ENCODE data around the gene LHX8. TPM values are rescaled to one million over a fixed set of nuclear protein-coding genes. Genes with fewer than 3 reads are reported as not detected.

LHX8 gene
- total and polyA plus RNA-seq, 2 donors, result 0.46 to 1.6 TPM

DNA sequence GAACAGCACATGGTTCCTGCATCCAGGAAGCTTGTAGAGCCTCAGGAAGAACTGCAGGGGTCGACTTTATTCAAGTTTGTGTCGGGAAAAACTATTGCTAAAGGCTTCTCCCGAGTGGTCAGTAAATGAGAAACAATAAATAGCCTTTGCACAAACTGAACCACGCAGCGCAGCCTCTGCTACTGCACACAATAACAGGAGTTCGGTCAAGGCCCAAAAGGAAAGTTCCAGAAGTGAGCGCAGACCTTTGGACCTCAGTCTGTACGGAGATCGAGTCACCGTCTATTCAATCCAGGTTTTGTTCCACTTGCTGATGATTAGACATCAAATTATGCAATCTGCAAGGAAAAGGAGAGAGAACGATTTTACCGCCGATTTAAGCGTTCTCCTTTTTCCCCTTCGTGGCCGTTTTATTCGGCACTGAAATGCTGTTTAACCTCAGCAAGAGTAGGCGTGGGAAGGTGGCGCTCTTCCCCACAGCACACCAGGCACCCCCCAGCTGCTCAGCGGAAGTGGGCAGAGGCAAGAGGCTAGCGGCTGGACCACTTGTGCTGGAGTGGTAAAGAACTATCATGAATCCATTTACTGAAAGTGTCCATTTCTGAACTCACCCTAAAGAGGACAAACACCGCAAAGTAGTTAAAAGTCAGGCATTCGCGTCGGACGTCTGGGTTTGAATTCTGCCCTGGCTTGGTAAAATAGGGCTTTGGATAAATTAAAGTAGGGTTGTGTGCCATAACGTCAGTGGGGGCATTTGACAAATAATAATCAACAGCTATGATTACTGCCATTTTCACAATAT, 6.1 kb upstream of the LHX8 start:
- no peaks in the 10 kb centered on the region for H3K36me3 ChIP-seq (ENCODE audit: insufficient read depth)
- H3K27ac ChIP-seq (ENCODE audit: low read depth), result no peak overlapping the region
- no peak for DNase-seq (ENCODE audit: extremely low spot score)
- H3K4me3 ChIP-seq (ENCODE audit: low read depth, low read length), result no peak overlapping the region
- H3K4me1 ChIP-seq (ENCODE audit: insufficient read depth), result no peaks in the 10 kb centered on the region
- WGBS, result 14% methylated on average over 27 of the region's 27 CpGs

DNA sequence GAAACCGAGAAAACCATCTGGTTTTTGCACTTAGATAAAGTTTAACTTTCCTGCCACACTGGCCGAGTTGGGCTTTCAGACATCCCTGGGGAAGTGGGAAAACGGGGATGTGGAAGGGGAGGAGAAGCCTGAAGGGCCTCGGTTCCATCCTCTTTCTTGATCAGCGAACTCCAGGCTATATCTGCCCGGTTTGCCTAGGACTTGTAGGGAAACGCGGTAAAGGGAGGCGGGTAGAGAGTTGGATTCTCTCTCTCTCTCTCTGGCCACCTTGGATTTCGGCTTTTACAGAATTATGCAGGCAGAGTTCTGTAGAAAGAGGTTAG, 4.6 kb upstream of the LHX8 start:
- DNase-seq (ENCODE audit: extremely low spot score), result no peak
- no peaks in the 10 kb centered on the region for H3K4me1 ChIP-seq (ENCODE audit: insufficient read depth)
- H3K36me3 ChIP-seq (ENCODE audit: insufficient read depth), result no peaks in the 10 kb centered on the region
- WGBS, result 11% methylated on average over 10 of the region's 10 CpGs
- no peak overlapping the region for H3K4me3 ChIP-seq (ENCODE audit: low read depth, low read length)
- H3K27ac ChIP-seq (ENCODE audit: low read depth), result no peak overlapping the region

DNA sequence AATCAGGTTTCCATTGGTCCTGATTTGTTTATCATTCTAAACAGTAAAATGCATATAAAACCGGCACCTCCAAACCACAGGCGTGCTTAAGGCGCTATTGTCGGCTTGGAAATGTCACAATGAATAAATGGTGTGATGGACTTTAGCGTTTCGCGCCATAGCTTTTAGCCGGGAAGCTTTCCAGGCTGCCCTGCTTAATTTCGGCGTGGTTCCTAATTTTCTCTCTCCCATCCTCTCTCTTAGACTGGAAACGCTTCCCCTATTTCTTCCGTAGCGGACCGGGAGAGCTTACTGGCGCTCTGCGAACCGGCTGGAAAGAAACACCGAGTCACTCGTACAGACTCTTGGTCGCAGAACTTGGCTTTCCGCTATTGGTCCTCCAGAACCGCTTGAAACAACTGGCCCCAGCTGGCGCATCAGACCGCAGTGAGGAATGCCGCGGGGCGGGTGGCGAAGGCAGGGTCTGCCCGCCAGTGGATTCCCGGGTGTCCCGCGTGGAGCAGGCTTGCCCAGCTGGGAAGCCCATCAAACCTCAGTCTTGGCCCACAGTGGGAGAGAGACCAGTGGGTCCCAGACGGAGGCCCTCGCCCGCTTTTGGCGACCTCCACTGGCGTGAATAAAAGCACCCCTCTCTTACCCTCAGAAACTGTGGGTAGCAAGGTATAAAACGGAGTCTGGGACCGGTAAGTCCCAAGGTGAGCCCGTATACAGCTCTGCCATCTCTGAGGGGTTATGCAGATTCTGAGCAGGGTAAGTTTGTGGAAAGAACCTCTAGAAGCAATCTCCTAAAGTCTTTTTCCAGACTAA, 4.0 kb upstream of the LHX8 start:
- no peak overlapping the region for H3K4me3 ChIP-seq (ENCODE audit: low read depth, low read length)
- no peaks in the 10 kb centered on the region for H3K4me1 ChIP-seq (ENCODE audit: insufficient read depth)
- no peaks in the 10 kb centered on the region for H3K36me3 ChIP-seq (ENCODE audit: insufficient read depth)
- no peak overlapping the region for H3K27ac ChIP-seq (ENCODE audit: low read depth)
- 5% methylated on average over 40 of the region's 40 CpGs for WGBS
- no peak for DNase-seq (ENCODE audit: extremely low spot score)

GRCh38 chr1:75130865-75131564, 3.2 kb upstream of the LHX8 start:
- WGBS, result 7% methylated on average over 36 of the region's 36 CpGs
- no peak overlapping the region for H3K27ac ChIP-seq (ENCODE audit: low read depth)
- no peaks in the 10 kb centered on the region for H3K36me3 ChIP-seq (ENCODE audit: insufficient read depth)
- no peak for DNase-seq (ENCODE audit: extremely low spot score)
- H3K4me1 ChIP-seq (ENCODE audit: insufficient read depth), result no peaks in the 10 kb centered on the region
- H3K4me3 ChIP-seq (ENCODE audit: low read depth, low read length), result no peak overlapping the region

- peaks cover 5% of the 10 kb centered on the region for H3K4me1 ChIP-seq (ENCODE audit: insufficient read depth)
- H3K27ac ChIP-seq (ENCODE audit: low read depth), result no peak overlapping the region
- DNase-seq (ENCODE audit: extremely low spot score), result no peak
- no peak overlapping the region for H3K4me3 ChIP-seq (ENCODE audit: low read depth, low read length)
- H3K36me3 ChIP-seq (ENCODE audit: insufficient read depth), result no peaks in the 10 kb centered on the region
- 7% methylated on average over 27 of the region's 27 CpGs for WGBS
Observed at GRCh38 chr1:75131565-75132241, 2.5 kb upstream of the LHX8 start.

- H3K27ac ChIP-seq (ENCODE audit: low read depth), result no peak overlapping the region
- H3K4me1 ChIP-seq (ENCODE audit: insufficient read depth), result peaks cover 5% of the 10 kb centered on the region
- no peak for DNase-seq (ENCODE audit: extremely low spot score)
- no peaks in the 10 kb centered on the region for H3K36me3 ChIP-seq (ENCODE audit: insufficient read depth)
- WGBS, result 6% methylated on average over 23 of the region's 23 CpGs
- no peak overlapping the region for H3K4me3 ChIP-seq (ENCODE audit: low read depth, low read length)
Observed at GRCh38 chr1:75132242-75132811, 1.9 kb upstream of the LHX8 start.

- 10% methylated on average over 23 of the region's 23 CpGs for WGBS
- DNase-seq (ENCODE audit: extremely low spot score), result peak; percentile 13
- H3K36me3 ChIP-seq (ENCODE audit: insufficient read depth), result no peaks in the 10 kb centered on the region
- no peak overlapping the region for H3K27ac ChIP-seq (ENCODE audit: low read depth)
- no peak overlapping the region for H3K4me3 ChIP-seq (ENCODE audit: low read depth, low read length)
- H3K4me1 ChIP-seq (ENCODE audit: insufficient read depth), result peaks cover 5% of the 10 kb centered on the region
Observed at GRCh38 chr1:75132812-75133619, 1.2 kb upstream of the LHX8 start.

DNA sequence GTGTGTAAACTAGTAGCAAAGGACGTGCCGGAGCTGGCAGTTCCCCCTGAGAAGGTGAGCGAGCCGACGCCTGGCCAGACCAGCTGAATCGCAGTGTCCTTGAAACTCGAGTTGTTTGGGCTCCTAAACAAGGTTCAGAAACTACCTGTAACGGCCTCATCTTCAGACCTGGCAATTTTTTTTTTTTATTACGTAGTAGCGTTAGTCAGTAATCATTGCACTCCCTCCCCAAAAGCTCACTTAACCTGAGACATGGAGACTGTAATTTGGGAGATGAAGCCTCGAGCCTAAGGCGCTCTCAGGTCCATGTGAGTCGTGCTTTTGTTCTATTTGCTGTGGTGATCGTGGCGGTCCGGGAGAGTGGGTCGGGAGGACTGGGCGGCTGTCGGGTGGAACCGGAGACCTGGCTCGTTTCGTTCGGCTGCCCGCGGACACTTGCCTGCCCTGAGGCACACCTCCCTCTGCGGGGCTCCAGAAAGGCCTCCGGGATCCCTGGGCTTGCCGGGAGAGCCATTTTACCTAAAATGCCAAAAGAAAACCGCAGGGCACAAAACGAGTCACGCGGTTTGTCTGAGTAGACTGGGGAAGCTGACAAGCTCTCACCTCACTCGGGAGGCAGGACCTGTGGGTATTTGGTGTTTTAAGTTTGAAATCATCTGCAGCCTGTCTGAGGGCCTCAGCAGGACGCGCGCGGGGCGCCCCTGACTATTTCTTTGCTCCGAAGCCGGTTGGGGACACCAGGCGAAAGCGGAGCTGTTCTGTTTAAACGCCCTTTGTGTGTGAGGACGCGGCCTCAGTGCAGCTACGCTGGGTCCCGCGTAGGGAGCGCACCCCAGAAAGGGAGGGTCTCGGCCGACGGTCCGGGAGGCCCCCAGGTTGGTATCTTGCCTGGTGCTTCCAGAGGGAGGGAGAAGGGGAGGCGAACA, 722 bp downstream of the LHX8 start:
- Histone ChIP-seq H3K27ac (ENCODE audit: low read depth) (no peak overlapping the region), H3K4me1 (ENCODE audit: insufficient read depth) (peaks cover 5% of the 10 kb centered on the region), H3K36me3 (ENCODE audit: insufficient read depth) (no peaks in the 10 kb centered on the region), H3K4me3 (ENCODE audit: low read depth, low read length) (peak overlapping the region; percentile 3)
- WGBS, result 4% methylated on average over 54 of the region's 54 CpGs
- peak; percentile 7 for DNase-seq (ENCODE audit: extremely low spot score)

DNA sequence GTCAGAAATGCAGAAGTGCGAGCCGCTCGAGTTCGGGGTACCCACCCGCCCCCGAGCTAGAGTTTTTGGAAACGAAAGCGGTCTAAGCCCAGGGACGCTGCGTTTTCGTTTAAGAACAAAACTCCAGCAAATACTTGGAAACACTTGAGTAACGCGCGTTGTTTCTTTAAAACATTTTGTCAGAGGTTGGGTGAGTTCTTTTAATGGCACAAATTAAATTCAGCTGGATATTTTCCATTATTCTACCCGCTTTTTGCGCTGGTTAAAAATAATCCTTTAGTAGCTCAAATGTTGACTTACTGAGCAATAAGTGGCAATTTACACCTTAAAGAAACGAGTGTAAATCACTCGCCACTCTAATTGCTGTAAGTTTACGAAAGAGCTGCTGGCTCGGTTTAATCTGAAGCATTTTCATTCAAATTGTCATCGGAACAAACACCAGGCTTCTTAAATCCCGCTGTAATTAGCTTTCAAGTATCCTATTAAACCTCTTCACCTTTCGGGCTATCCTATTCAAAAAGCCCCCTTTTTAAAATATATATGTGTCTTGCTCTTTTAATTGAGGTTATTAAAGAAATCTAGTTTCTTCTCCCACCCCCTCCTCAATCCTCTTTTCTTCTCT, 1.5 kb downstream of the LHX8 start:
- Histone ChIP-seq H3K4me3 (ENCODE audit: low read depth, low read length) (peak overlapping the region; percentile 44), H3K36me3 (ENCODE audit: insufficient read depth) (no peaks in the 10 kb centered on the region), H3K27ac (ENCODE audit: low read depth) (no peak overlapping the region), H3K4me1 (ENCODE audit: insufficient read depth) (peaks cover 5% of the 10 kb centered on the region)
- 6% methylated on average over 23 of the region's 23 CpGs for WGBS
- peak; percentile 26 for DNase-seq (ENCODE audit: extremely low spot score)

DNA sequence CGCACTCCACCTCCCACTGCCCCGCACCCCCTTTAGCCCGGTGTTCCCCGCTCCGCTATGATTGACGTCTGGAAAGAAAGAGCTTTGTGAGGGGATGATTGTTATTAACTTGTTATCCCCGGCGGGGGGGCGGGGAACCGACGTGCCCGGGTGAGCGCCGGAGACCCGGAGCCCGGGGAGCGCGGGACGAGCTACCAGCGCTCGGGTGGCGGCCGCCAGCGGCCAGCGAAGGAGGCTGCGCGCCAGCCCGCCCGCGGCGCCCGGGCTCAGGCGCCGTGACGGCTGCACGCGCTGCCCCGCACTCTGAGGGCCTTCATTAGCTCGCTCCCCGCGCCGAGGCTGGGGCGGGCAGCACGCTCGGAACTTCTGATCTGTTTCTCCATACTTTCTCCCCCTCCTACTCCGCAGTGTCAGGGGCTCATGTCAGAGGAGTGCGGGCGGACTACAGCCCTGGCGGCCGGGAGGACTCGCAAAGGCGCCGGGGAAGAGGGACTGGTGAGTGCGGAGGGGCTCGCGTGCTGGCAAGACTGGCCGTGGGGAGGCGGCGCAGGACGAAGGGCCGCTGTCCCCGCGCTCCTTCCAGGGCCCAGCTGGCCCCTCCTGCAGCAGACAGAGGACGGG, 2.1 kb downstream of the LHX8 start:
- DNase-seq (ENCODE audit: extremely low spot score), result no peak
- Histone ChIP-seq H3K27ac (ENCODE audit: low read depth) (no peak overlapping the region), H3K4me3 (ENCODE audit: low read depth, low read length) (peak overlapping the region; percentile 44), H3K36me3 (ENCODE audit: insufficient read depth) (no peaks in the 10 kb centered on the region), H3K4me1 (ENCODE audit: insufficient read depth) (peaks cover 5% of the 10 kb centered on the region)
- WGBS, result 3% methylated on average over 64 of the region's 64 CpGs

DNA sequence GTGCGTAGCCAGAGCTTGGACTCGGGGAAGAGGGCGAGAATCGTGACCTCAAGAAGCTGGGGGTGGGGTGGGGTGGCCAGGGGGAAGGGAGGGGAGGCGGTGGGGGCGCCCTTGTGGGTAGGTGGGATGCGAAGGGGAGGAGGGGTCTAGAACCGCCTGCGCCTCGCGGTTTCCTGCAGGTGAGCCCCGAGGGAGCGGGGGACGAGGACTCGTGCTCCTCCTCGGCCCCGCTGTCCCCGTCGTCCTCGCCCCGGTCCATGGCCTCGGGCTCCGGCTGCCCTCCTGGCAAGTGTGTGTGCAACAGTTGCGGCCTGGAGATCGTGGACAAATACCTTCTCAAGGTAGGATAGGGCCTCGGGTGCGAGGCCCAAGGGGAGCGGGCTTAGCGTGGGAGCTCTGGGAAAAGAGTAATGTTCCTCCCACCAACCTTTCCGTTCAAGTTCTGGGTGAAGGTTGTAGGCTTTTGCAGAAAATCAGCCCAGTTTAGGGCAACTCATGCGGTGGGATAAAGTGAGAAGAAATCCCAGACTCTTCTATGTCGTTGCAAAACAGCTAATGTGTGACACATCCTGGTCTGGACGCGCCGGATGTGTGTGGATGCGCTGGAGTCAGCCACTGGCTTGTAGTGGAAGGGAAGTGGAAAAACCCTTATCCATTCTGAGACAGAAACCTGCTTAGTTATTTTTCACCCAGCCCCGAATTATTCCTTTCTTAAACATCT, 2.9 kb downstream of the LHX8 start:
- Histone ChIP-seq H3K27ac (ENCODE audit: low read depth) (no peak overlapping the region), H3K4me3 (ENCODE audit: low read depth, low read length) (no peak overlapping the region), H3K36me3 (ENCODE audit: insufficient read depth) (no peaks in the 10 kb centered on the region), H3K4me1 (ENCODE audit: insufficient read depth) (peaks cover 5% of the 10 kb centered on the region)
- WGBS, result 28% methylated on average over 37 of the region's 37 CpGs
- DNase-seq (ENCODE audit: extremely low spot score), result no peak
